Measurements from ENCODE around the gene RBM27. TPM values are rescaled to one million over a fixed set of nuclear protein-coding genes. Genes with fewer than 3 reads are reported as not detected.

RBM27 gene
- total RNA-seq, 4 donors from 2014 or later, result 18.4 to 24.1 (median 20.6) TPM

DNA sequence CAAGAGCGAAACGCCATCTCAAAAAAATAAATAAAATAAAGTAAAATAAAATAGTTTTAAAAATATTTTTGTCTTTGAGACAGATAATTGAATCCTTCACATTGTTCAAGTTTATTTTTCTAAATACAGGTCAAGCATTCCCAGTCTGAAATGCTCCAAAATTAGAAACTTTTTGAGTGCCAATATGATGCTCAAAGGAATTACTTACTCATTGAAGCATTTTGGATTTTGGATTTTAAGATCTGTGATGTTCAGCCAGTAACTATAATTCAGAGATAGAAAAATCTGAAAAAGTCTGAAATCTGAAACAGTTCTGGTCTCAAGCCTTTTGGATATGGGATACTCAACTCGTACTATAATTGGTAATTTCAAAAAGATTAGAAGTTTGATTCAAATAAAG is 39.8 kb downstream of the RBM27 start:
- TF ChIP-seq EP300 (IDR thresholded peaks at IDR 0.05), result no peak
- TF ChIP-seq, protein P1, sequence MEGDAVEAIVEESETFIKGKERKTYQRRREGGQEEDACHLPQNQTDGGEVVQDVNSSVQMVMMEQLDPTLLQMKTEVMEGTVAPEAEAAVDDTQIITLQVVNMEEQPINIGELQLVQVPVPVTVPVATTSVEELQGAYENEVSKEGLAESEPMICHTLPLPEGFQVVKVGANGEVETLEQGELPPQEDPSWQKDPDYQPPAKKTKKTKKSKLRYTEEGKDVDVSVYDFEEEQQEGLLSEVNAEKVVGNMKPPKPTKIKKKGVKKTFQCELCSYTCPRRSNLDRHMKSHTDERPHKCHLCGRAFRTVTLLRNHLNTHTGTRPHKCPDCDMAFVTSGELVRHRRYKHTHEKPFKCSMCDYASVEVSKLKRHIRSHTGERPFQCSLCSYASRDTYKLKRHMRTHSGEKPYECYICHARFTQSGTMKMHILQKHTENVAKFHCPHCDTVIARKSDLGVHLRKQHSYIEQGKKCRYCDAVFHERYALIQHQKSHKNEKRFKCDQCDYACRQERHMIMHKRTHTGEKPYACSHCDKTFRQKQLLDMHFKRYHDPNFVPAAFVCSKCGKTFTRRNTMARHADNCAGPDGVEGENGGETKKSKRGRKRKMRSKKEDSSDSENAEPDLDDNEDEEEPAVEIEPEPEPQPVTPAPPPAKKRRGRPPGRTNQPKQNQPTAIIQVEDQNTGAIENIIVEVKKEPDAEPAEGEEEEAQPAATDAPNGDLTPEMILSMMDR (IDR thresholded peaks at IDR 0.05), result no peak
- TF ChIP-seq POLR2AphosphoS5 (IDR thresholded peaks at IDR 0.05), result no peak
- no peak for TF ChIP-seq POLR2A (IDR thresholded peaks at IDR 0.05; ENCODE audit: low read depth)
- peaks cover 0 to 19% (median 0%) of the 10 kb centered on the region in 4 donors for H3K4me1 ChIP-seq
- 80% methylated on average over 3 of the region's 3 CpGs for WGBS
- H3K36me3 ChIP-seq, result peaks cover 2 to 49% (median 21%) of the 10 kb centered on the region in 4 donors
- H3K27me3 ChIP-seq, result no peaks in the 10 kb centered on the region
- no peak for DNase-seq (ENCODE audit: extremely low spot score)
- intact Hi-C loops (cut with DNase I), result no loop called here
- no peak overlapping the region for H3K4me3 ChIP-seq
- H3K9me3 ChIP-seq, result no peaks in the 10 kb centered on the region
- H3K27ac ChIP-seq (replicated peaks in 1 of 4), result no peak overlapping the region

GRCh38 chr5:146248561-146248960 is 45.2 kb downstream of the RBM27 start:
- WGBS, result 96% methylated on average over 5 of the region's 5 CpGs
- intact Hi-C loops (cut with DNase I), result no loop called here

GRCh38 chr5:146249801-146250200 is 46.4 kb downstream of the RBM27 start:
- H3K36me3 ChIP-seq, result peaks cover 0 to 74% (median 31%) of the 10 kb centered on the region in 4 donors
- no peak for DNase-seq (ENCODE audit: extremely low spot score)
- no peaks in the 10 kb centered on the region for H3K9me3 ChIP-seq
- intact Hi-C loops (cut with DNase I), result no loop called here
- no peaks in the 10 kb centered on the region for H3K27me3 ChIP-seq
- WGBS, result 92% methylated on average over 4 of the region's 4 CpGs
- H3K4me1 ChIP-seq, result no peaks in the 10 kb centered on the region
- no peak overlapping the region for H3K4me3 ChIP-seq
- H3K27ac ChIP-seq (replicated peaks in 1 of 4), result no peak overlapping the region
- TF ChIP-seq POLR2A (IDR thresholded peaks at IDR 0.05; ENCODE audit: low read depth) (no peak), POLR2AphosphoS5 (IDR thresholded peaks at IDR 0.05) (no peak), EP300 (IDR thresholded peaks at IDR 0.05) (no peak)
- TF ChIP-seq, protein P1 (IDR thresholded peaks at IDR 0.05), result no peak

More at GRCh38 chr5:146248561-146248960, 45.2 kb downstream of the RBM27 start:
- H3K4me3 ChIP-seq, result no peak overlapping the region
- no peaks in the 10 kb centered on the region for H3K27me3 ChIP-seq
- H3K4me1 ChIP-seq, result no peaks in the 10 kb centered on the region
- H3K9me3 ChIP-seq, result no peaks in the 10 kb centered on the region
- no peak overlapping the region for H3K27ac ChIP-seq (replicated peaks in 1 of 4)
- TF ChIP-seq POLR2A (IDR thresholded peaks at IDR 0.05; ENCODE audit: low read depth), result no peak
- TF ChIP-seq, protein P1 (IDR thresholded peaks at IDR 0.05), result no peak
- TF ChIP-seq POLR2AphosphoS5 (IDR thresholded peaks at IDR 0.05), result no peak
- no peak for TF ChIP-seq EP300 (IDR thresholded peaks at IDR 0.05)
- H3K36me3 ChIP-seq, result peaks cover 0 to 69% (median 32%) of the 10 kb centered on the region in 4 donors
- DNase-seq (ENCODE audit: extremely low spot score), result no peak

Small RNA genes lying within 50 kb of the gene (small RNA-seq; reads per million reads assigned to genes)
- gene RNU7-180P, result 0 reads per million in 3 donors

Other genes with a start within 250 kb of the RBM27 start
- gene PLAC8L1, start 98.0 kb upstream of the RBM27 start, total RNA-seq, result not detected
- 10 to 100 TPM; 56.5 to 78.1 (median 65.6) TPM for gene LARS1, start 21.0 kb upstream of the RBM27 start, total RNA-seq
- gene POU4F3, start 135.2 kb downstream of the RBM27 start, total RNA-seq, result under 1 TPM in 2 of 4 donors, not detected in 2; 0.17 TPM
- gene TCERG1, start 243.7 kb downstream of the RBM27 start, total RNA-seq, result 10 to 100 TPM; 28.1 to 38.6 (median 29.9) TPM

Data from esophagus muscularis mucosa (tissue), 4 donors.